NCI-H2227 (cell line): ENCODE results near the gene HECA.
"Not testable (repeated sequence)": the region's sequence is repeated elsewhere in the genome, so short reads cannot be mapped to it uniquely, and the experiment has no call there.

ENCODE experiments used
- DNase-seq: peaks from one replicate; lab custom pipeline; 2025; ENCODE audit not compliant: unreplicated experiment; lab: John Stamatoyannopoulos, UW

Gene HECA

DNA sequence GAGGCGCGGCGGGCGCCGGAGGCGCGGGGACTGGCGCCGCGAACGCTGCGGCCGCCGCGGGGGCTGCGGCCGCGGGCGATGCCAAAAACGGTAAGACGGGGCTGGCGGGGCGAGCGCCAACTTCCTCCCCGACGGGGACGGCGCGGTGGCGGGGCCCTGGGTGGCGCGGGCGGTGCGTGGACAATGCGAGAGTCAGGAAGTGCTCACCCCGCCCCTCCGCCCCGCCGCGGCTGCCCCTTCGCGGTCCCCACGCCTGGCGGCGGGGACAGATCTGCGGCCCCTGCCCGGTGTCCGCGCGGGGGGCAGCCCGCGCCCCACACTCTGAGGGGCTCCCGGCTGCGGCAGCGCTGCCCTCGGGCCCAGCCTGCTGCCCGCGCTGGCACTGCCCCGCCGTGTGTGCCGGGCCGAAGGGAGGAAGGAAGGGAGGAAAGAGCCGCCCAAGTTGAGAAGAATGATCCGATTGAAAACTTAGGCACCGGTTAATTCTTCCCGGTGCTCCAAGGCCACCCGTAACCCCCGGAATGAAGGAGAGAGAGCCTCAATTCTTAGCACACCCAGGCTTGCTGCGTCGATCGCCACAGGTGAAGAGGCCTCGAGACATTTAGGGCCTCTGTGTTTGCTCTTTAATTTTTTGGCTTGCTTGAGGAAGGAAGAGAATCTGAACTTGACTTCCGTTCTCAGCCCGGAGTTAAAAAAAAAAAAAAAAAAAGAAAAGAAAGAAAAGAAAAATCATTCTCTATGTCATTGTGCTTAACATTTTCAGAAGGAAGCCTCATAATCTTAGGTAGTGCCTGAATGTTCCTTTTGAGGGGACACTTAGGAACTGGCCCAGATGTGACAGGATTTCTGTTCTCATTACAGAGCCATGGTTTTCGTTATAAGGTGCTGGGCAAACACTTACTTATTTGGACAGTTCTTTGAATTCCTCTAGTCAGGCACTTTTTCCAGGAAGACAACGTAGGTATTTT is 982 bp downstream of the HECA start:
- no peak for DNase-seq

GRCh38 chr6:139137706-139138105 is 2.8 kb downstream of the HECA start:
- no peak for DNase-seq

GRCh38 chr6:139140854-139141253 is 6.0 kb downstream of the HECA start:
- DNase-seq = not testable (repeated sequence)

- DNase-seq = no peak
These were observed 7.4 kb downstream of the HECA start for GRCh38 chr6:139142262-139142661.

DNA sequence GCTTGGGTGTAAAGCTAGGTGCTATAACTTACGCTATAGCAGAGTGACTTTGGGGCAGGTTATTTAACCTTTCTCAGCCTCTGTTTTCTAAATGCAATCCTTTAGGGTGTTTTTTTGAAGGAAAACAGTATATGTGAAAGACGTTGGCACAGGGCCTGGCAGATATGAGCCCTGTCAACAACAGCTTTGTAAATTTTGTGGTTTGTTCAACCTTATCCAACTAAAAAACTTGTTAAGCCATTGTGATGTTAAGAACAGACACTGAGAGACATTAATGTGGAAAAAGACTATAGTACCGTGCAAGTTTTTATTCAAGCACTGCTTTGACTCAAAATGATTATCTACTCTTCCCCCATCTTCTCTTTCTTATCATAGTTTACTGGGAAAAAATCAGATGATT is 8.2 kb downstream of the HECA start:
- DNase-seq = no peak

DNA sequence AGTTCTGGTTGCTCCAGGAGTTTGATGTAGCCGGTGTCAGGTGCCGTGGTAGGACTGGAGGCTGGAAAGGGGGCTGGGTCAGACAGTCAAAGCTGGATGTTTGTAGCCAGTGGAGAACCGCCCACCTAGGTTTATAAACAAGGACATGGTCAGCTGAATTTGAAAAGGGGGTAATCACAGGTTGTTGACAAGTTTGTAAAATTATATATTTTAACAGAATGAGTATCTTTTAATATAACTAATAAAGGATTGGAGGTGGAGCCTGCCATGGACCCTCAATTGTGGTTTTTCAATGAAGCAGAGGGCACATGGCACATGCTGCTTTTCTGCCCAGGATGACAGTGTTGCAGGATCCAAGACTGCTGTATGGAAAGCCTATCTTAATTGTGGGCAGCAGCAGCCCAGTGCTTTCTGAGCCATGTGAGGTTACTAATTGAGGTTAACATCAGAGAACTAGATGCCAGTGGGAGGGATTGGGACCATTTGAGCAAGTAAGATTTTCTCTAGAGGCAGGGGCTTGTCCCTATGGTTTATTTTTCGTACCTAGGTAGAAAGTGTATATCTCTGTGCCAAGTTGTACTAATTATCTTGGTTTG is 9.7 kb downstream of the HECA start:
- no peak for DNase-seq

DNA sequence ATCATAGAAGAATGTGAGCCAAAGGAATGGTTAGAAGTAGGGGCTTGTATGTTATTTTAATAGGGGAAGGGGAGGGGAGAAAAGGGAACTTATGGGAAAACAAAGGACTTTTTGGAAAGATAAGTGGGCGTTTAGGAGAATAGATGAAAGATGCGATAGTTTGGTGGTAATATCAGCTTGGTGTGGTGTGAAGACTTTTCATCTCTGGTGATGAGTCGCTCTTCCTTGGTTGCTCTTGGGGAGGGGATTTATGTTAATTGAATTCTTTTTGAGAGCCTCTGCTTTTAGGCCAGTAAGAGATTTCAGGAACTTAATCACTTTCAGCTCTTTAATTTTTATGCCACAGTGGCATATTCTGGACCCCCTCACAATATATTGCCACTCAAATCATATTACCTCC is 10.8 kb downstream of the HECA start:
- DNase-seq = no peak

DNA sequence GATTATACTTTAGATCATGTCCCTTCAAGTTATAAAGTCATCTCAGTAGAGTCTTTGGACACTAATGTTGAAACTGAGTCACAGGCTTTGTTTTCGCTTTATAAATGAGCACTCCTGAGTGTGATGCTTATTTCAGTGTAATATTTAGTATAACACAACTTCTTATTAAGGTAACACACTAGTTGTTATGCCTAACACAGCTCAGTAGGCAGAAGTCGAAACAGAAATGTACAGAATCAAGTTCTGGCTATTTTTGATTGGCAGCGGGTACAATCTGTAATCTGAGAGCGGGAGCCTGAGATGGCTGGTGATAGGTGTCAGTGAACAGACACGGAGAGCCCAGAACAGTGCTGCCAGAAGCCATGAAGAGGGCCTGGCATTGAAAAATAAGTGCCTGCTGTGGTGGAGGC is 11.4 kb downstream of the HECA start:
- DNase-seq = no peak

GRCh38 chr6:139147628-139148027 is 12.7 kb downstream of the HECA start:
- DNase-seq = no peak

DNA sequence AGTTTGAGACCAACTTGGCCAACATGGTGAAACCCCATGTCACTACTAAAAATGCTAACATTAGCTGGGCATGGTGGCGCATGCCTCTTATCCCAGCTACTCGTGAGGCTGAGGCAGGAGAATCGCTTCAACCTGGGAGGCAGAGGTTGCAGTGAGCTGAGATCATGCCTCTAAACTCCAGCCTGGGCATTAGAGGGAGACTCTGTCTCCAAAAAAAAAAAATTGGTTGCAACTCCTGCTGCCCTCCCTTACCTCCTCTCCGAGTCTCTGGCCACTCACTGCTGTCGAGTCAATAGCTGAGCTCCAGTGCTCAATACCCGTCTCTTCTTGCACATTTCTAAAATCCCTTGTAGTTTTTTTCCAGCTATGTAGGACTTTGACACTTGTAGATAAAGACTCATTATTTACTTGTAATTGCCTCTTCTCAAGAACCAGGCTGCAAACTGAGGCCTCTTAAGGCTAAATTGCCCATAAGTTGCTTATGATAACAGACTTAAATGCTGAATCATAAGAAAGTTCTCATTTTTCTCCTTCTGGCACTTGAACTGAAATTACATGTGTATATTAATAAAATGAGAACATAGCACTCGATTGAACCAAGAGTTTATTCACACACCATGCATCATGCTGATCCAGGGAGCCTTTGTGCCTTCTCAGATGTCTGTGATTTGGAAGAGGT is 13.8 kb downstream of the HECA start:
- peak; percentile 7 for DNase-seq

DNA sequence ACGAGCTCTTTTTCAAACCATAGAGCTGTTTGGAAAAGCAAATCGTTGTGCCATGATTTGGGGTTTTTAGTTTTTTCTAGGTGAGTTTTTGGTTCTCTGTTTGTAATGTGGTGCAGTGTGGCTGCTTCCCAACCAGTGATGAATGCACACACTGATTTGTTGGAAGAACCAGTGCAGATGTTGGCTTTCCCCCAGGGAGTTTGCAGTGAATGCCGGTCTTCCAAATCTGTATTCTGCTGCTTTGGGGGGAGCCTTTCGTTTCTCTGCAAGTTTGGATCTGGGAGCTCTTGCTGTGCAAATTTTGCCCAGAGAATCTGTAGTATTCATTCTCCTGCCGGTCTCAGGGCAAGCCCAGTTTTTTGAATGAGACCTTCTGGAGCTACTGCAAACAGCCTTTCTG is 14.5 kb downstream of the HECA start:
- no peak for DNase-seq

DNA sequence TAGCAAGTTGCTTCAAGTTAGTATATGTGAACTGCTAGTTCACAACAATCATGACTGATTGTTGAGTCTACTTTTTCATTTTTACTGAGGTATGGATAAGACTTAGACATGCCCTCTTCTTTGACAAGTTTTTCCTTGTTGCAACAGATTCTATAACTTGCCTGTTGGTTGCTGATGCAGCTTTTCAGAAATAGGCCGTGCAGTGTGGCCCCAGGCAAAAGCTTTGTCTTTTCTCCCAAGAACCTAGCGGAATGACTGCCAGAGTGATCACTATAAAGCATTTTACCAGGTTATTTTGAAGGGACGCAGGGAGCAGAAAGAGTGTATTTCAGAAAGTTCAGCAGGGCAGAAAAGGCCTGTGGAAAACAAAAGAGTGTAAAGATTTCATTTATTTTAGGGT is 16.0 kb downstream of the HECA start:
- no peak for DNase-seq

GRCh38 chr6:139151425-139152087 is 16.7 kb downstream of the HECA start:
- DNase-seq = no peak

DNA sequence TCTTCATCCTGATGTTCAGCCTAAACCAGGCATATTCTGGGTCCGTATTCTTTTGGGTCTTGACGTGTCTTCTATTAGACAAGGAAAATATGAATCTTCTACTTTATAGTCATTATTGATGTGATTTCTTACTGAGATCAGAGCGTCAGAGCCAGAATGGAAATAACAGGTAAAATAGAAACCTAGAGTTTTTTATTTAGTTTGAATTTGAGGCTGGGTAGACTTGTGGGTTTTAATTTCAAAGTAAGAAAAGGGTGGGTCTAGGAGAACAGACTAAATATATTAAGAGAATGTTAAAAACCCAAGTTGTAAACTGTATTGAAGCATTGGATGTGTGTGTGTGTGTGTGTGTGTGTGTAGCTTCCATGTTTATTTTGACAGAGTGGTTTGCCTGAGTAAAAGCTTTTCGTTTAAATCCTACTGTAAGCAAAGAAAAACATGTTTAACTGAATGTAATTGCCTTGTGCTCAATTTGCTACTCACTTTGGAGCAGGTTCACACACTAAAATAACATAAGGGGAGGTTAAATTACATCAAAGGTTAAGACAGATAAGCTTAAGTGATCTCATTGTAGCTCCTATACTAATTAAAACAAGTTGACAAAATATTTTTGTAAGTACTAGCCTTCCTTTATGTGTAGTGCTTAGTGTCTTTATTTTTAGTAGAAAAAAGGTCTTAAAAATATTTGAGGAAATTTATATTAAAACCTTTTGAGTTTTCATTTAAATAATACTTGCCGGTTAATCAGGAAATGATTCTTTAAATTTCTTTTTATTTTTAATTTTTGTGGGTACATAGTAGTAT is 17.4 kb downstream of the HECA start:
- peak; percentile 4 for DNase-seq

- DNase-seq = no peak
These were observed 18.0 kb downstream of the HECA start for GRCh38 chr6:139152892-139153271.

DNA sequence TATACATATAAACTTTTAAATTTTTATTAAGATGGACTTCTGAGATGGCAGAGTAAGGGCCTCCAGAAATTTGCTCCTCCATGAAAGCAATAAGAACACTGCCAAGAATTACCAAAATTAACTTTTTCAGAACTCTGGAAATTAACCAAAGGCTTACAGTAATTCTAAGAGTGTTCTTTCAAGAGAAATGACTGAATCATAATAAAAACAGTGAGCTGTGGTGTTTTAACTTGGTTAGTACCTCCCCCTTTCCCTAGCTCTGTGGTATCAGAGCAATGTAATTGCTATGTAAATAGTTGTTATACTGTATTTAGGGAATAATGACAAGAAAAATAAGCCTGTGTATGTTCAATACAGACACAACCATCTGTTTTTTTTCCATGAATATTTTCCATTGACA is 19.0 kb downstream of the HECA start:
- no peak for DNase-seq

GRCh38 chr6:139154881-139155547 is 20.1 kb downstream of the HECA start:
- no peak for DNase-seq

DNA sequence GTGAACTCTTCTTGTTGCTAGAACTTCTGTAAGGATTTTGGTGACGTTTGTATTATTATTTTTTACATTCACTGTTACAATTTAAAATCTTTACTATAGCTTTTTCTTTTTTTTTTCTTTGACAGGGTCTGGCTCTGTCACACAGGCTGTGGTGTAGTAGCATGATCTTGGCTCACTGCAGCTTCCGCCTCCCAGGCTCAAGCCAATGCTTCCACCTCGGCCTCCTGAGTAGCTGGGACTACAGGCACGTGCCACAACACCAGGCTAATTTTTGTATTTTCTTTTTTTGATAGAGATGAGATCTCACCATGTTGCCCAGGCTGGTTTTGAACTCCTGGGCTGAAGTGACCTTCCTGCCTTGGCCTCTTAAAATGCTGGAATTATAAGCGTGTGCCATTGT is 21.2 kb downstream of the HECA start:
- DNase-seq = no peak

DNA sequence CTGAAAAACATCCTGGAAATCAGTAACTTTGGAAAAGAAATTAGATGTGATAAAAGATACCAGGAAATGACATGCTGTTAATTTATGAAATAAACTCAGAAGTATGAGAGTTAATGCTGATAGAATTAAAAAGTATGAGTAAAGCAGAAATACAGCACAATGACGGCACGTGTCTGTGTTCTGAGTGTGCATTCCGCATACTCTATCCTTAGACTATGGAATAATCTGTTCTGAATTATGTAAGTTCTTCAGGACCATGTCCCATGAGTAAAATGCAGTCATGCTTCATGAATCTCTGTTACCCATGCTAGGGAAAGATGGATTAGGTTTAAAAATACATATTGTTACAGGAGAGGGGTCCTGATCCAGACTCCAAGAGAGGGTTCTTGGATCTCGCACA is 21.7 kb downstream of the HECA start:
- no peak for DNase-seq

DNA sequence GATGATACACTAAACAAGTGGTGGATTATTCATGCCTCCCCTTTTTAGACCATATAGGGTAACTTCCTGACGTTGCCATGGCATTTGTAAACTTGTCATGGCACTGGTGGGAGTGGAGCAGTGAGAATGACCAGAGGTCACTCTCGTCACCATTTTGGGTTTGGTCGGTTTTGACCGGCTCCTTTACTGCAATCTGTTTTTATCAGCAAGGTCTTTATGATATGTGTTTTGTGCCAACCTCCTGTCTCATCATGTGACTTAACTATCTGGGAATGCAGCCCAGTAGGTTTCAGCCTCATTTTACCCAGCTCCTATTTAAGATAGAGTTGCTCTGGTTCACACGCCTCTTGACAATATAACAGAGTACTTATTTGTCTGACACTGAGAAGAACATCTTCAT is 22.2 kb downstream of the HECA start:
- not testable (repeated sequence) for DNase-seq
